Heart right ventricle (tissue), 16 donors: Measurements from ENCODE around the gene MSL3. TPM values are rescaled to one million over a fixed set of nuclear protein-coding genes. Genes with fewer than 3 reads are reported as not detected.
A peak's percentile ranks its signal among the peaks of the same experiment; 100 is the strongest.

Experiments used
- ATAC-seq, 8 donors: fragments of 200-7000 bp; cut with Tn5 transposase; one replicate each; pipeline ENCODE4 v1.9.1; 2020; ENCODE audit warnings: mild to moderate bottlenecking in 8 of 8, moderate library complexity in 8 of 8, moderate number of reproducible peaks in 1 of 8
- DNase-seq, 2 donors: peaks; one replicate each; pipeline ENCODE4 v3.0.0-alpha.2; 2020
- H3K27ac ChIP-seq, 10 donors: fragments of 200-600 bp; sonication (generic) in 2 of 10; one replicate each; pipeline versions ENCODE4 v1.5.0 to v1.8.0; 2020 to 2022; ENCODE audit warnings: mild to moderate bottlenecking in 3 of 10
- H3K27me3 ChIP-seq, 7 donors: fragments of 200-600 bp; one replicate each; pipeline ENCODE4 v1.8.0; 2021 to 2022; ENCODE audit warnings: mild to moderate bottlenecking in 2 of 7
- H3K36me3 ChIP-seq, 9 donors: fragments of 200-600 bp; sonication (generic) in 1 of 9; one replicate each; pipeline versions ENCODE4 v1.5.0 to v1.8.0; 2020 to 2022; ENCODE audit warnings: mild to moderate bottlenecking in 2 of 9
- H3K4me1 ChIP-seq, 9 donors: fragments of 200-600 bp; sonication (generic) in 1 of 9; one replicate each; pipeline versions ENCODE4 v1.5.0 to v1.8.0; 2020 to 2022; ENCODE audit warnings: mild to moderate bottlenecking in 4 of 9
- H3K4me3 ChIP-seq, 10 donors: fragments of 200-600 bp; sonication (generic) in 2 of 10; one replicate each; pipeline versions ENCODE4 v1.5.0 to v1.8.0; 2020 to 2022; ENCODE audit warnings: mild to moderate bottlenecking in 7 of 10, moderate library complexity in 2 of 10
- H3K9me3 ChIP-seq, 11 donors: fragments of 200-600 bp in 10 of 11; sonication (generic) in 2 of 11; one replicate each; pipeline versions ENCODE4 v1.5.0 to v1.8.0; 2013 to 2022; ENCODE audit warnings: mild to moderate bottlenecking in 2 of 11, control low read depth in 1 of 11, moderate library complexity in 1 of 11
- WGBS, 2 donors: extraction: QIAGEN DNeasy Blood & Tissue Kit; methylation state at CpG; one replicate each; pipeline ENCODE4 v1.1.7; 2013; ENCODE audit warnings: inconsistent platforms in 1 of 2; 5-methylcytosine and 5-hydroxymethylcytosine counted together
- intact Hi-C, 10 donors: fragments of 100-400 bp; cut with DNase I; formaldehyde crosslinking; loops; one replicate each; pipeline versions ENCODE4 v1.11.1 to v1.14.2; 2022
- polyA plus RNA-seq, 2 donors: library from polyadenylated mRNA; stranded (reverse); fragments of 200-250 nt; gene quantifications; one replicate each; pipeline ENCODE4 v1.2.3, GENCODE V29; 2013
- total RNA-seq, 10 donors: library from RNA; stranded (reverse); fragmentation: NEBNext Ultra II Directional in 3 of 10; extraction: Animal tissue kit (Norgen Biotek cat#: 25700) in 3 of 10; gene quantifications; one replicate each; pipeline versions ENCODE4 v1.2.1 to v1.2.4, GENCODE V29; 2021 to 2023
- TF ChIP-seq, protein P1 (sequence below), 9 donors: fragments of 200-600 bp; sonication (generic) in 2 of 9; IDR thresholded peaks; one replicate each; pipeline versions ENCODE4 v1.5.0 to v1.8.0; 2021 to 2022; ENCODE audit warnings: antibody characterized with exemption in 9 of 9, mild to moderate bottlenecking in 5 of 9, moderate library complexity in 1 of 9
- donor health status: Arrhythmogenic right ventricular cardiomyopathy.
- donor health status: ischemic (EF 13 %, LVEDD 7.1; RV severe dilation, severe dysfunction).
- donor health status: healthy with polysubstance abuse.
- donor health status: DM: no; HTN: yes; CAD: no.
- donor health status: DM: no; HTN: no; CAD: no.
- donor health status: ischemic (EF 25% LVEDD 6.9; RV normal size, moderate dysfunction).
- donor health status: ischemic (EF 25% LVEDD 5.7; RV mildly dilated, moderate dysfunction).
- donor health status: healthy.
- donor health status: DM: yes; HTN: yes; CAD: no.
- donor health status: Ischemic cardiomyopathy.
- donor health status: ischemic (EF 35%, LVEDD 5.7; RV mildly dilated, moderate dysfunction).
- donor health status: nonischemic (EF 11% LVEDD 7.7; RV severe dilation, severe dysfunction).
- donor health status: DM: yes; HTN: yes; CAD: no.
- donor health status: PGD.
- donor health status: ischemic (EF 29% LVEDD 5.4; RV normal size, mild dysfunction).
- donor health status: nonischemic (EF 23%, LVEDD 6.1; RV moderate dilation, normal function).

Gene MSL3
- total and polyA plus RNA-seq, 12 donors: 7.7 to 24.1 (median 12.2) TPM

DNA sequence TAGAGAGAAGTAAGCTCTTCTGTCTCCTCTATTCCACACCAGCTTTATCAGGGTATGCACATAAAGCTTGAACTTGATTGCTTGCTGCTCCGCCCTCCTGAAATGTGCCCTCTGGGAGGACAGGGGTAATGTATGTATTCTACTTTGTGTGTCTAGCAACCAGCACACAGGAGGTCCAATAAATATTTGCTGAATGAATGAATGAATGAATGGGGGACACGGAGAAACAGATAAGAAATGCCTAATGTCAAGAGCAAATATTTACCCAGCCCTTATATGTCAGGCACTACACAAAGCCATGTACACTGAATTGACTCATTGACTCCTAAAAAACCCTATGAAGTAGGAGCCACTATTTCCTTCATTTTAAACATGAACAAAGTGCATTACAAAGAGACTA lies 2.3 kb upstream of the MSL3 start:
- Histone ChIP-seq H3K27me3 (peaks cover 0 to 13% (median 0%) of the 10 kb centered on the region in 7 donors), H3K4me1 (peaks cover 0 to 12% (median 4%) of the 10 kb centered on the region in 9 donors), H3K4me3 (no peak overlapping the region), H3K27ac (no peak overlapping the region), H3K9me3 (no peaks in the 10 kb centered on the region), H3K36me3 (peaks cover 0 to 2% (median 0%) of the 10 kb centered on the region in 9 donors)
- DNase-seq: no peak
- TF ChIP-seq, protein P1, sequence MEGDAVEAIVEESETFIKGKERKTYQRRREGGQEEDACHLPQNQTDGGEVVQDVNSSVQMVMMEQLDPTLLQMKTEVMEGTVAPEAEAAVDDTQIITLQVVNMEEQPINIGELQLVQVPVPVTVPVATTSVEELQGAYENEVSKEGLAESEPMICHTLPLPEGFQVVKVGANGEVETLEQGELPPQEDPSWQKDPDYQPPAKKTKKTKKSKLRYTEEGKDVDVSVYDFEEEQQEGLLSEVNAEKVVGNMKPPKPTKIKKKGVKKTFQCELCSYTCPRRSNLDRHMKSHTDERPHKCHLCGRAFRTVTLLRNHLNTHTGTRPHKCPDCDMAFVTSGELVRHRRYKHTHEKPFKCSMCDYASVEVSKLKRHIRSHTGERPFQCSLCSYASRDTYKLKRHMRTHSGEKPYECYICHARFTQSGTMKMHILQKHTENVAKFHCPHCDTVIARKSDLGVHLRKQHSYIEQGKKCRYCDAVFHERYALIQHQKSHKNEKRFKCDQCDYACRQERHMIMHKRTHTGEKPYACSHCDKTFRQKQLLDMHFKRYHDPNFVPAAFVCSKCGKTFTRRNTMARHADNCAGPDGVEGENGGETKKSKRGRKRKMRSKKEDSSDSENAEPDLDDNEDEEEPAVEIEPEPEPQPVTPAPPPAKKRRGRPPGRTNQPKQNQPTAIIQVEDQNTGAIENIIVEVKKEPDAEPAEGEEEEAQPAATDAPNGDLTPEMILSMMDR (IDR thresholded peaks at IDR 0.05): no peak
- no peak for ATAC-seq
- 67 to 79% methylated on average over 2 of the region's 2 CpGs for WGBS, 2 donors
- intact Hi-C loops: no loop called here

DNA sequence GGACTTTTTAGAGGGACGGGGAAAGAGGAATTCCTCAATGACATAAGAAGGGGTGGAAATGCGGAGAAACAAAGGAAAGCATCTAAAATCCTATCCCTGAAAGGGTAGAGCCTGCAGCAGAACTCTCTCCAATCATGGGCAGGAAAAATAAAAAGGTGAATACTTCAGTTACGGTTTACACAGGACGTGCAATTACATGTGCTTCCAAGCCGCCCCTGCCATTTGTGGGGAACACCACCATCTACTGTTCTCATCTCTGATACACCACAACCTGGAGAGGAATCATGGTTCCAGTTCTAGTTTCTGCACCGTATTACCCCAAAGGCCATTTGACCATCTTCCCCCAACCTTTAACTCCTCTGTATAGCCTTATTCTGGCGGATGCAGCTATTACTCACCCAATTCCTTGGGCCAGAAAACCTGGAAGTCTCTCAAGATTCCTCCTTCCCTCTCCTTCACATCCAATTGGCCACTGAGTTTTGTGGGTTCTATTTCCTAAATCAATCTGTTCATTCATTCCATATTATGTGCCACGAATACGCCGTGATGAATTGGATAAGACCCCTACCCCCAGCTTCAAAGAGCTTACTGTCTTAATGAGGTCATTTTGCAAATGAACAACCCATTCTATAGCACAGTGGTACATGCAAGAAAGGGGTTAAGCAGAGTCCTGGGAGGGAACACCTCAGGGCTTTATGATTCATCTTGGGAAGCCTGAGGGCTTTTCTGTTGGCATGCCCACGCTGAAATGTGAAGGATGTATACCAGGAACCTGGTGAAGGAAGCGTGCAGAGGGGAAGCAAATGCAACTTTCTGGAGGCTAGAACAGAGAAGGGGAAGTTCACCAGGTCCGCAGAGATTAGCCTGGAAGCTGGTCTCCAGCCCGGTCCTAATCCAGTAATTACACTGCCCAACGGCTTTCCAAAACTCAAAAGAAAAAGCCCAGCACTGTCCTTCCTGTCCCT lies 1.4 kb upstream of the MSL3 start:
- H3K4me3 ChIP-seq: peak overlapping the region in 6 of 10 donors; percentile 63 to 80 (median 74)

DNA sequence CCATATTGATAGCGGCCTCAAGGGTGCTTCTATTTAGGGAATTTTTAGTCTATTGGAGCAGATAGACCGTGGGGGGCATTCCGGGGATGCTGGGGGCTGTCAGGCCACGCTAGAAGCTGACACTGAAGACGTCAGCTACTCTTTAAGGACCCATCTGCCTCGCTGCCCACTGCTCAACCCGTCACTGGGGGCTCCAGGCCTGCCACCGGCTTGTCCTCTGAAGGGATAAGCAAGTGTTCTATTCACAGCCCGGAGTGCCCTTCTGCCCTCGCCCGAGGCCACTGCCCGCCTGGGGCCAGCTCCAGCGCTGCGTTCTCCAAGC lies 679 bp upstream of the MSL3 start:
- Histone ChIP-seq H3K27me3 (peaks cover 0 to 10% (median 0%) of the 10 kb centered on the region in 7 donors), H3K27ac (peak overlapping the region; percentile 81 to 94 (median 89)), H3K4me1 (peaks cover 0 to 16% (median 9%) of the 10 kb centered on the region in 9 donors), H3K36me3 (peaks cover 0 to 18% (median 10%) of the 10 kb centered on the region in 9 donors), H3K4me3 (peak overlapping the region; percentile 25 to 80 (median 72)), H3K9me3 (no peaks in the 10 kb centered on the region)
- TF ChIP-seq, protein P1 (IDR thresholded peaks at IDR 0.05): no peak
- intact Hi-C loops: no loop called here
- DNase-seq (no peak), ATAC-seq (no peak)
- WGBS, 2 donors: 1 to 2% methylated on average over 14 of the region's 14 CpGs

More for the DNA sequence above, 1.4 kb upstream of the MSL3 start:
- Histone ChIP-seq H3K4me1 (peaks cover 0 to 16% (median 7%) of the 10 kb centered on the region in 9 donors), H3K9me3 (no peaks in the 10 kb centered on the region), H3K36me3 (peaks cover 0 to 11% (median 3%) of the 10 kb centered on the region in 9 donors), H3K27me3 (peaks cover 0 to 12% (median 0%) of the 10 kb centered on the region in 7 donors), H3K27ac (peak overlapping the region in 7 of 10 donors; percentile 88 to 94 (median 89))
- intact Hi-C loops: no loop called here
- ATAC-seq: no peak
- DNase-seq: no peak
- WGBS, 2 donors: 55 to 59% methylated on average over 15 of the region's 15 CpGs
- TF ChIP-seq, protein P1 (IDR thresholded peaks at IDR 0.05): no peak

DNA sequence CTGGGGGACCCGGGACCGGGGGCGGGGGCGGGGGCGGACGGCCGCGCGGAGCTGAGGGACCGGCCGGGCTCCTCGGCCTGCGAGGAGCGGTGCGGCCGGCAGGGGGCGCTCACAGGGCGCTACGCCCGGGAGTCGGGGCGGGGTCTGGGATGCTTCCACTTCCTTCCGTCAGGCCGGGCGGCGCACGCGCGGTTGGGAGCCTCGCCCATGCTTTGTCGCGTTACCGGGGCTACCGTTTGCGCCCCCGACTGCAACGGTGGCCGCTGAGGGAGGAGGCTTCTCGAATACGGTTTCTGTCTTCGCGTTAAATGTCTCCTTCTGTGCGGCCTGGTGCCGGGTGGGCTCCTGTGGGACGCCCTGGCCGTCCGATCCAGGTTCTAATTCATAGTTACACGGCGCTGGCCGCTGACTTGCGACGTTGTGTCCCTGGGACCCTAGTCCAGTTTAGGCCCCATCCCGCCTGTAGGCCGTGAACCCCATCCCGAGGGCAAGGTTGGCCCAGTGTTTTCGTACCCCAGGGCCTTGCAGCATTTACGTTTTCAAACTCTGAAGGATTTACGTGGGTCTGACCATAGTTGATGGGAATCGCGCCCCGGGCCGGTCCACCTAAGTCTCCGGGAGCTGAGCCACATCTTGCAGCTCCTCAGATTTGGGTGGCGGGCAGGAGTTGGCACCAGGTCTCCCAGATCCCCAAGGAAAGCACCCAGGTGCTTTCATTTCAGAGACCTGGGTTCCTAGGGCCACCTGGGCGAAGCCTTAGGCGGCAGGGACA lies 549 bp downstream of the MSL3 start:
- Histone ChIP-seq H3K36me3 (peaks cover 0 to 31% (median 21%) of the 10 kb centered on the region in 9 donors), H3K27ac (peak overlapping the region in 9 of 10 donors; percentile 86 to 94 (median 89)), H3K9me3 (no peaks in the 10 kb centered on the region), H3K4me1 (peaks cover 0 to 20% (median 9%) of the 10 kb centered on the region in 9 donors), H3K4me3 (peak overlapping the region; percentile 55 to 84 (median 74)), H3K27me3 (peaks cover 0 to 10% (median 0%) of the 10 kb centered on the region in 7 donors)
- TF ChIP-seq, protein P1 (IDR thresholded peaks at IDR 0.05): peak; percentile 65 to 95 (median 81)
- DNase-seq (peak; percentile 86 to 89), ATAC-seq (peak; percentile 82 to 95 (median 94))
- intact Hi-C loops: no loop called here
- WGBS, 2 donors: 1% methylated on average over 17 to 48 of the region's 66 CpGs
